ENCODE results near the gene LAMTOR5. TPM values are rescaled to one million over a fixed set of nuclear protein-coding genes. Genes with fewer than 3 reads are reported as not detected.

LAMTOR5 gene
- 100 to 1,000 TPM; 142 to 177 TPM for total RNA-seq

GRCh38 chr1:110407260-110408210 is at the start of gene LAMTOR5:
Gene LAMTOR5 (minus strand): TSS chr1:110407694. CDS start chr1:110407620, 74 bp downstream.
- H3K4me1 ChIP-seq, result peaks cover 0 to 24% of the 10 kb centered on the region in 2 donors
- H3K27ac ChIP-seq, result peak within 1 kb of the TSS; percentile 95 to 97
- no peaks in the 10 kb centered on the region for H3K9me3 ChIP-seq
- H3K27me3 ChIP-seq, result no peaks in the 10 kb centered on the region
- peak within 1 kb of the TSS; percentile 94 for H3K4me3 ChIP-seq
- DNase-seq (ENCODE audit: low spot score), result peak; percentile 97
- peak in 1 of 2 donors; percentile 42 for TF ChIP-seq CTCF (IDR thresholded peaks at IDR 0.05)
- H3K36me3 ChIP-seq, result peaks cover 28% of the 10 kb centered on the region

GRCh38 chr1:110457206-110457605 is 49.7 kb upstream of the LAMTOR5 start:
- no peaks in the 10 kb centered on the region for H3K27me3 ChIP-seq
- no peaks in the 10 kb centered on the region for H3K4me1 ChIP-seq
- no peak for DNase-seq (ENCODE audit: low spot score)
- no peak overlapping the region for H3K27ac ChIP-seq
- no peak overlapping the region for H3K4me3 ChIP-seq
- no peaks in the 10 kb centered on the region for H3K36me3 ChIP-seq
- TF ChIP-seq CTCF (IDR thresholded peaks at IDR 0.05), result no peak
- no peaks in the 10 kb centered on the region for H3K9me3 ChIP-seq

GRCh38 chr1:110455151-110455550 is 47.7 kb upstream of the LAMTOR5 start:
- no peak for TF ChIP-seq CTCF (IDR thresholded peaks at IDR 0.05)
- Histone ChIP-seq H3K27me3 (no peaks in the 10 kb centered on the region), H3K4me3 (no peak overlapping the region)

GRCh38 chr1:110454328-110454727 is 46.8 kb upstream of the LAMTOR5 start:
- Histone ChIP-seq H3K36me3 (no peaks in the 10 kb centered on the region), H3K27me3 (no peaks in the 10 kb centered on the region), H3K9me3 (no peaks in the 10 kb centered on the region), H3K27ac (no peak overlapping the region), H3K4me3 (no peak overlapping the region), H3K4me1 (no peaks in the 10 kb centered on the region)
- DNase-seq (ENCODE audit: low spot score), result no peak
- TF ChIP-seq CTCF (IDR thresholded peaks at IDR 0.05), result no peak

More at GRCh38 chr1:110455151-110455550, 47.7 kb upstream of the LAMTOR5 start:
- DNase-seq (ENCODE audit: low spot score), result no peak
- Histone ChIP-seq H3K36me3 (no peaks in the 10 kb centered on the region), H3K4me1 (no peaks in the 10 kb centered on the region), H3K9me3 (no peaks in the 10 kb centered on the region), H3K27ac (no peak overlapping the region)

- no peaks in the 10 kb centered on the region for H3K27me3 ChIP-seq
- H3K9me3 ChIP-seq, result no peaks in the 10 kb centered on the region
- H3K27ac ChIP-seq, result no peak overlapping the region
- no peaks in the 10 kb centered on the region for H3K36me3 ChIP-seq
- H3K4me1 ChIP-seq, result no peaks in the 10 kb centered on the region
- TF ChIP-seq CTCF (IDR thresholded peaks at IDR 0.05), result no peak
- H3K4me3 ChIP-seq, result no peak overlapping the region
- DNase-seq (ENCODE audit: low spot score), result no peak
Observed at GRCh38 chr1:110453829-110454228, 46.3 kb upstream of the LAMTOR5 start.
